Muscle of back (tissue), 11 donors: ENCODE measurements around the gene ARFRP1. TPM values are rescaled to one million over a fixed set of nuclear protein-coding genes. Genes with fewer than 3 reads are reported as not detected.

ENCODE experiments used
- DNase-seq, 3 donors: peaks; one replicate each; pipeline versions ENCODE4 v3.0.0 to v3.0.0-alpha.2; 2013
- polyA plus RNA-seq, 10 donors: library from polyadenylated mRNA; unstranded; fragments of 120-200 nt; gene quantifications; one replicate each; pipeline ENCODE4 v1.2.1, GENCODE V29; 2013; ENCODE audit not compliant: insufficient read length in 10 of 10

The ARFRP1 gene
- polyA plus RNA-seq, 10 donors, result 20.1 to 28.2 (median 25.6) TPM

- no peak for DNase-seq
Observed at GRCh38 chr20:63744574-63745423, 37.0 kb upstream of the ARFRP1 start.

- DNase-seq, result no peak
Observed at GRCh38 chr20:63744158-63744557, 36.4 kb upstream of the ARFRP1 start.

GRCh38 chr20:63743210-63743970 is 35.6 kb upstream of the ARFRP1 start:
- no peak for DNase-seq

- no peak for DNase-seq
Observed at GRCh38 chr20:63742381-63743024, 34.7 kb upstream of the ARFRP1 start.

- no peak for DNase-seq
Observed at GRCh38 chr20:63741676-63742380, 34.1 kb upstream of the ARFRP1 start.

GRCh38 chr20:63741354-63741675 is 33.5 kb upstream of the ARFRP1 start:
- no peak for DNase-seq

- DNase-seq, result peak; percentile 92 to 97 (median 93)
Observed at GRCh38 chr20:63740627-63741353, 33.0 kb upstream of the ARFRP1 start.

- DNase-seq, result peak; percentile 53 to 82 (median 66)
Observed at GRCh38 chr20:63740070-63740626, 32.4 kb upstream of the ARFRP1 start.

GRCh38 chr20:63739130-63740069 is 31.6 kb upstream of the ARFRP1 start, which contains the start of gene SLC2A4RG:
SLC2A4RG (plus strand) TSS chr20:63739776; CDS start chr20:63739913, 137 bp downstream.
- peak; percentile 88 to 93 (median 91) for DNase-seq

GRCh38 chr20:63738687-63739129 is 30.9 kb upstream of the ARFRP1 start:
- peak; percentile 57 to 87 (median 70) for DNase-seq

- DNase-seq, result peak in 1 of 3 donors; percentile 51
Observed at GRCh38 chr20:63737945-63738686, 30.3 kb upstream of the ARFRP1 start.

- DNase-seq, result no peak
Observed at GRCh38 chr20:63737695-63737944, 29.8 kb upstream of the ARFRP1 start.

GRCh38 chr20:63736893-63737694 is 29.3 kb upstream of the ARFRP1 start:
- peak in 1 of 3 donors; percentile 24 for DNase-seq

- DNase-seq, result peak in 1 of 3 donors; percentile 41
Observed at GRCh38 chr20:63735859-63736718, 28.3 kb upstream of the ARFRP1 start, which contains the start of gene LIME1. LIME1 (plus strand) TSS chr20:63736664; CDS start chr20:63737550, 886 bp downstream.

- DNase-seq, result peak in 1 of 3 donors; percentile 44
Observed at GRCh38 chr20:63734946-63735858, 27.4 kb upstream of the ARFRP1 start.
